ENCODE results near the gene MTFMT.

DNA sequence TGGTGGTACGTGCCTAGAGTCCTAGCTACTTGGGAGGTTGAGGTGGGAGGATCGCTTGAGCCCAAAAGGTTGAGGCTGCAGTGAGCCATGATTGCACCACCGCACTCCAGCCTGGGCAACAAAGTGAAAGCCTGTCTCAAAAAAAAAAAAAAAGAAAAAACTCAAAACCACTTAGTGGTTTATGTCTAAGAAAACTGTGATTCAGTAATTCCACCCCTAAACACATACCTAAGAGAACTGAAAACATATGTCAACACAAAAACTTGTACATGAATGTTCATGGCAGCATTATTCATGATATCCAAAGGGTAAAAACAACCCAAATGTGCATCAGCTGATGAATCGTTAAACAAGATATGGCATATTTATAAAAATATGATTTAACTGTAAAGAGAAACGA lies 54.0 kb downstream of the MTFMT start:
- TF ChIP-seq GATA2 (IDR thresholded peaks at IDR 0.05; ENCODE audit: low read depth, low read length) = no peak
- TF ChIP-seq GATA3 (IDR thresholded peaks at IDR 0.05; ENCODE audit: low read depth, low read length) = no peak
